KMS-11 (cell line): Measurements from ENCODE around the gene ASCL4.

ENCODE experiments used
- H2AFZ ChIP-seq: fragments of 200-600 bp; sonication (generic); 2 replicates; pipeline ENCODE4 v1.6.1; 2016; ENCODE audit warnings: antibody characterized with exemption, mixed run types, low read depth
- H3K27ac ChIP-seq: fragments of 200-600 bp; sonication (generic); 2 replicates; pipeline ENCODE4 v1.6.1; 2016; ENCODE audit warnings: mild to moderate bottlenecking, mixed run types
- H3K27me3 ChIP-seq: fragments of 200-600 bp; sonication (generic); 2 replicates; pipeline ENCODE4 v1.6.1; 2017; ENCODE audit warnings: mild to moderate bottlenecking, low read depth, mixed run types, moderate library complexity; ENCODE audit not compliant: insufficient read depth
- H3K36me3 ChIP-seq: fragments of 200-600 bp; sonication (generic); 2 replicates; pipeline ENCODE4 v1.6.1; 2017; ENCODE audit warnings: mild to moderate bottlenecking, mixed run types; ENCODE audit not compliant: insufficient read depth
- H3K4me1 ChIP-seq: fragments of 200-600 bp; sonication (generic); 2 replicates; pipeline ENCODE4 v1.6.1; 2016; ENCODE audit warnings: mild to moderate bottlenecking, low read depth, mixed run types; ENCODE audit not compliant: poor library complexity, severe bottlenecking
- H3K4me2 ChIP-seq: fragments of 200-600 bp; sonication (generic); 2 replicates; pipeline ENCODE4 v1.7.0; 2016; ENCODE audit warnings: mild to moderate bottlenecking, mixed run types
- H3K4me3 ChIP-seq: fragments of 200-600 bp; sonication (generic); IDR thresholded peaks from 2 replicates; pipeline ENCODE4 v1.6.1; 2017; ENCODE audit warnings: low read depth, low read length, mixed read lengths; ENCODE audit not compliant: insufficient read depth
- H3K79me2 ChIP-seq: fragments of 200-600 bp; sonication (generic); 2 replicates; pipeline ENCODE4 v1.6.1; 2016; ENCODE audit warnings: low read depth, mixed run types; ENCODE audit not compliant: insufficient read depth
- H3K9ac ChIP-seq: fragments of 200-600 bp; sonication (generic); 2 replicates; pipeline ENCODE4 v1.6.1; 2016; ENCODE audit warnings: mild to moderate bottlenecking, mixed run types
- H4K20me1 ChIP-seq: fragments of 200-600 bp; sonication (generic); 2 replicates; pipeline ENCODE4 v1.6.1; 2016; ENCODE audit warnings: mild to moderate bottlenecking, mixed run types; ENCODE audit not compliant: insufficient read depth
- TF ChIP-seq, protein P1 (sequence below): fragments of 200-600 bp; sonication (generic); conservative IDR thresholded peaks from 2 replicates; pipeline ENCODE4 v1.6.1; 2017; ENCODE audit warnings: low read depth, mild to moderate bottlenecking, antibody characterized with exemption, low read length, moderate library complexity, mixed read lengths

Gene ASCL4

DNA sequence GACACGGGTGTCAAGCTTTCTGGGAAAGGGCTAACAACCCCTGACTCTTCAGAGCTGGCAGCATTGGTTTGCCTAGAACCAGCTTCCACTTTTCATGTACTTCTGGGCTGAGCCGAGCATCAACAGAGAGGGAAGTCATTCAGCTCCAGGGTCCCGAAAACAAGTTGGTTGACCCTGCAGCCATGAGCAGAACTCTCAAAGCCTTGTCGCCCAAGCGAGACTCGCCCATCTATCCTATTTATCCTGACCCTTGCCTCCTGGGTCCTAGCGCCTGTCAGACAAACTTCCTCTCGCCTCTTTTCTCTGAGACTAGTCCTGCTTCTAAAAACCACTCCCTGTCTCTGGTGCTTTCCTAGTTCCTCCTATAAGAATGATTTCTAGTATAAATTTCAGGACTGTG lies 47.9 kb downstream of the ASCL4 start:
- TF ChIP-seq, protein P1, sequence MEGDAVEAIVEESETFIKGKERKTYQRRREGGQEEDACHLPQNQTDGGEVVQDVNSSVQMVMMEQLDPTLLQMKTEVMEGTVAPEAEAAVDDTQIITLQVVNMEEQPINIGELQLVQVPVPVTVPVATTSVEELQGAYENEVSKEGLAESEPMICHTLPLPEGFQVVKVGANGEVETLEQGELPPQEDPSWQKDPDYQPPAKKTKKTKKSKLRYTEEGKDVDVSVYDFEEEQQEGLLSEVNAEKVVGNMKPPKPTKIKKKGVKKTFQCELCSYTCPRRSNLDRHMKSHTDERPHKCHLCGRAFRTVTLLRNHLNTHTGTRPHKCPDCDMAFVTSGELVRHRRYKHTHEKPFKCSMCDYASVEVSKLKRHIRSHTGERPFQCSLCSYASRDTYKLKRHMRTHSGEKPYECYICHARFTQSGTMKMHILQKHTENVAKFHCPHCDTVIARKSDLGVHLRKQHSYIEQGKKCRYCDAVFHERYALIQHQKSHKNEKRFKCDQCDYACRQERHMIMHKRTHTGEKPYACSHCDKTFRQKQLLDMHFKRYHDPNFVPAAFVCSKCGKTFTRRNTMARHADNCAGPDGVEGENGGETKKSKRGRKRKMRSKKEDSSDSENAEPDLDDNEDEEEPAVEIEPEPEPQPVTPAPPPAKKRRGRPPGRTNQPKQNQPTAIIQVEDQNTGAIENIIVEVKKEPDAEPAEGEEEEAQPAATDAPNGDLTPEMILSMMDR = no peak
- no peak overlapping the region for H3K9ac ChIP-seq
- no peak overlapping the region for H3K4me3 ChIP-seq
- H3K4me1 ChIP-seq = no peaks in the 10 kb centered on the region
- no peaks in the 10 kb centered on the region for H3K79me2 ChIP-seq
- no peaks in the 10 kb centered on the region for H4K20me1 ChIP-seq
- H2AFZ ChIP-seq = no peak overlapping the region
- no peaks in the 10 kb centered on the region for H3K27me3 ChIP-seq
- H3K4me2 ChIP-seq = no peak overlapping the region
- no peak overlapping the region for H3K27ac ChIP-seq
- H3K36me3 ChIP-seq = no peaks in the 10 kb centered on the region
